Ovary (tissue), 9 donors: Measurements from ENCODE around the gene DYNC2I2. TPM values are rescaled to one million over a fixed set of nuclear protein-coding genes. Genes with fewer than 3 reads are reported as not detected.

ENCODE experiments used
- DNase-seq, 5 donors: peaks; one replicate each; pipeline ENCODE4 v3.0.0-alpha.2; 2019 to 2020
- H3K27ac ChIP-seq, 2 donors: fragments of 200-600 bp; one replicate each; pipeline versions ENCODE4 v1.5.1 to v1.8.0; 2019 to 2022
- H3K27me3 ChIP-seq: fragments of 200-600 bp; one replicate; pipeline ENCODE4 v1.8.0; 2022
- H3K36me3 ChIP-seq: fragments of 200-600 bp; sonication (generic); one replicate; pipeline ENCODE4 v1.5.1; 2019
- H3K4me1 ChIP-seq: one replicate; pipeline ENCODE4 v1.8.1; 2013; ENCODE audit warnings: mild to moderate bottlenecking, moderate library complexity; ENCODE audit not compliant: insufficient read depth
- H3K4me3 ChIP-seq: fragments of 200-600 bp; sonication (generic); one replicate; pipeline ENCODE4 v1.5.1; 2017
- H3K9me3 ChIP-seq, 2 donors: fragments of 200-600 bp in 1 of 2; sonication (generic) in 1 of 2; one replicate each; pipeline versions ENCODE4 v1.5.1 to v1.8.1; 2013 to 2019; ENCODE audit warnings: mild to moderate bottlenecking in 1 of 2, moderate library complexity in 1 of 2
- CTCF ChIP-seq, 3 donors: fragments of 450-650 bp in 2 of 3; fragments of 200-600 bp in 1 of 3; IDR thresholded peaks; one replicate each; pipeline versions ENCODE4 v1.5.1 to v1.8.0; 2016 to 2022; ENCODE audit warnings: antibody characterized with exemption in 3 of 3, mild to moderate bottlenecking in 1 of 3
- EP300 ChIP-seq: sonication (generic); formaldehyde crosslinking; IDR thresholded peaks from one replicate; pipeline ENCODE4 v1.6.1; 2017; ENCODE audit warnings: antibody characterized with exemption
- POLR2A ChIP-seq: fragments of 450-650 bp; IDR thresholded peaks from one replicate; pipeline ENCODE4 v1.6.1; 2017; ENCODE audit warnings: antibody characterized with exemption, mild to moderate bottlenecking, moderate library complexity
- WGBS, 3 donors: extraction: QIAGEN DNeasy Blood & Tissue Kit in 1 of 3; methylation state at CpG; one replicate each; pipeline versions ENCODE4 v1.1.5 to v1.1.7; 2013 to 2017; 5-methylcytosine and 5-hydroxymethylcytosine counted together
- intact Hi-C, 4 donors: fragments of 100-400 bp; cut with DNase I; formaldehyde crosslinking; loops; one replicate each; pipeline versions ENCODE4 v1.11.0 to v1.15.1; 2022 to 2023
- polyA plus RNA-seq, 2 donors: library from polyadenylated mRNA; stranded (reverse); fragments of 200-250 nt in 1 of 2; fragments of 350-450 nt in 1 of 2; fragmentation: Illumina TruSeq in 1 of 2; extraction: RNeasy Lipid Tissue Mini Kit (QIAGEN cat#74804) in 1 of 2; gene quantifications; one replicate each; pipeline ENCODE4 v1.2.3, GENCODE V29; 2013 to 2014
- total RNA-seq, 7 donors: library from RNA; depleted of rRNA in 2 of 7; stranded (reverse); fragments of >200 nt in 2 of 7; fragmentation: NEBNext Ultra II Directional in 3 of 7; extraction: Animal tissue kit (Norgen Biotek cat#: 25700) in 3 of 7; gene quantifications; one replicate each; pipeline versions ENCODE4 v1.1.0 to v1.2.4, GENCODE V29; 2016 to 2023
- donor health status: DM: no; HTN: no; CAD: no; lungs with moderate emphysema.
- donor health status: DM: no; HTN: no; CAD: no.
- donor health status: Bipolar disorder and iron deficiency.
- donor health status: DM: yes; HTN: yes; CAD: no.
- donor health status: DM: no; HTN: no; CAD: no.
- donor health status: DM: yes; HTN: yes; CAD: no.

Gene DYNC2I2
- total and polyA plus RNA-seq, 9 donors = 2.0 to 87.5 (median 25.8) TPM

GRCh38 chr9:128643519-128644300, 12.9 kb downstream of the DYNC2I2 start:
- intact Hi-C loops = no loop called here
- no peak overlapping the region for H3K4me3 ChIP-seq
- H3K36me3 ChIP-seq = no peaks in the 10 kb centered on the region
- no peak overlapping the region for H3K27ac ChIP-seq
- 65 to 70% (median 68%) methylated on average over 12 of the region's 12 CpGs for WGBS, 3 donors
- no peaks in the 10 kb centered on the region for H3K27me3 ChIP-seq
- no peaks in the 10 kb centered on the region for H3K4me1 ChIP-seq
- TF ChIP-seq POLR2A (no peak), CTCF (IDR thresholded peaks at IDR 0.05) (no peak), EP300 (no peak)
- no peak for DNase-seq
- H3K9me3 ChIP-seq = no peaks in the 10 kb centered on the region

GRCh38 chr9:128642675-128643245, 13.9 kb downstream of the DYNC2I2 start:
- H3K27me3 ChIP-seq = no peaks in the 10 kb centered on the region
- no peaks in the 10 kb centered on the region for H3K9me3 ChIP-seq
- TF ChIP-seq EP300 = no peak
- TF ChIP-seq CTCF (IDR thresholded peaks at IDR 0.05) = no peak
- TF ChIP-seq POLR2A = no peak
- H3K4me3 ChIP-seq = no peak overlapping the region
- H3K4me1 ChIP-seq = no peaks in the 10 kb centered on the region
- no peaks in the 10 kb centered on the region for H3K36me3 ChIP-seq
- 81 to 85% (median 83%) methylated on average over 12 of the region's 12 CpGs for WGBS, 3 donors
- intact Hi-C loops = no loop called here
- no peak for DNase-seq
- no peak overlapping the region for H3K27ac ChIP-seq

- WGBS, 3 donors = 87 to 93% (median 90%) methylated on average over 17 to 18 of the region's 18 CpGs
Measured at GRCh38 chr9:128640603-128641002, 16.0 kb downstream of the DYNC2I2 start.

GRCh38 chr9:128638580-128638979, 18.1 kb downstream of the DYNC2I2 start:
- no peaks in the 10 kb centered on the region for H3K36me3 ChIP-seq
- 91 to 96% (median 96%) methylated on average over 4 of the region's 4 CpGs for WGBS, 3 donors
- H3K27ac ChIP-seq = no peak overlapping the region
- TF ChIP-seq POLR2A = no peak
- no peak for TF ChIP-seq EP300
- TF ChIP-seq CTCF (IDR thresholded peaks at IDR 0.05) = no peak
- H3K4me1 ChIP-seq = peaks cover 14% of the 10 kb centered on the region
- intact Hi-C loops = loop anchor here in 1 of 4 donors (5.0 kb wide), 1 partner anchor 54 kb away; no protein-coding TSS in a partner anchor
- H3K9me3 ChIP-seq = no peaks in the 10 kb centered on the region
- no peak for DNase-seq
- no peaks in the 10 kb centered on the region for H3K27me3 ChIP-seq
- no peak overlapping the region for H3K4me3 ChIP-seq

More at GRCh38 chr9:128640603-128641002, 16.0 kb downstream of the DYNC2I2 start:
- Histone ChIP-seq H3K36me3 (no peaks in the 10 kb centered on the region), H3K27ac (no peak overlapping the region), H3K27me3 (no peaks in the 10 kb centered on the region), H3K4me3 (no peak overlapping the region), H3K4me1 (peaks cover 2% of the 10 kb centered on the region), H3K9me3 (no peaks in the 10 kb centered on the region)
- intact Hi-C loops = no loop called here
- DNase-seq = no peak
- TF ChIP-seq EP300 (no peak), CTCF (IDR thresholded peaks at IDR 0.05) (no peak), POLR2A (no peak)
